Fibroblast of lung (primary cell): ENCODE data around the gene HSD3B1. TPM values are rescaled to one million over a fixed set of nuclear protein-coding genes. Genes with fewer than 3 reads are reported as not detected.

Source experiments
- DNase-seq, 2 donors: peaks; one replicate each; pipeline versions ENCODE4 v3.0.0 to v3.0.0-alpha.2; 2010; ENCODE audit warnings: low read depth in 2 of 2
- H2AFZ ChIP-seq: 2 replicates; pipeline ENCODE4 v1.5.1; 2012; ENCODE audit warnings: low read length, control low read depth, inconsistent platforms
- H3K27ac ChIP-seq: 2 replicates; pipeline ENCODE4 v1.5.1; 2011; ENCODE audit warnings: low read length, control low read depth; ENCODE audit not compliant: insufficient read depth
- H3K27me3 ChIP-seq: 2 replicates; pipeline ENCODE4 v1.5.1; 2011; ENCODE audit warnings: mild to moderate bottlenecking, low read length; ENCODE audit not compliant: control insufficient read depth, insufficient read depth
- H3K36me3 ChIP-seq: 2 replicates; pipeline ENCODE4 v1.5.1; 2011; ENCODE audit warnings: low read length; ENCODE audit not compliant: control insufficient read depth, insufficient read depth
- H3K4me1 ChIP-seq: 2 replicates; pipeline ENCODE4 v1.5.1; 2011; ENCODE audit warnings: low read length; ENCODE audit not compliant: control insufficient read depth, insufficient read depth; ENCODE audit errors: extremely low read depth
- H3K4me2 ChIP-seq: 2 replicates; pipeline ENCODE4 v1.5.1; 2011; ENCODE audit warnings: low read length, control low read depth; ENCODE audit not compliant: insufficient read depth; ENCODE audit errors: extremely low read depth
- H3K4me3 ChIP-seq, 4 experiments: fragments of 200-600 bp in 1 of 4; sonication (generic) in 1 of 4; replicated peaks in 1 of 4; 2 replicates each; pipeline ENCODE4 v1.5.1; 2011 to 2016; ENCODE audit warnings: low read length in 4 of 4, low read depth in 3 of 4, mild to moderate bottlenecking in 3 of 4, control low read depth in 2 of 4, inconsistent platforms in 1 of 4, mixed read lengths in 1 of 4; ENCODE audit not compliant: insufficient read depth in 1 of 4; ENCODE audit errors: control extremely low read depth in 1 of 4
- H3K79me2 ChIP-seq: 2 replicates; pipeline ENCODE4 v1.5.1; 2012; ENCODE audit warnings: mild to moderate bottlenecking, low read length, inconsistent platforms; ENCODE audit not compliant: control insufficient read depth, insufficient read depth
- H3K9ac ChIP-seq: 2 replicates; pipeline ENCODE4 v1.5.1; 2011; ENCODE audit warnings: mild to moderate bottlenecking, low read length, control low read depth; ENCODE audit not compliant: insufficient read depth
- H3K9me3 ChIP-seq: 2 replicates; pipeline ENCODE4 v1.5.1; 2012; ENCODE audit warnings: low read depth, low read length; ENCODE audit not compliant: control insufficient read depth, insufficient read depth
- H4K20me1 ChIP-seq: 2 replicates; pipeline ENCODE4 v1.5.1; 2011; ENCODE audit warnings: low read length; ENCODE audit not compliant: control insufficient read depth, insufficient read depth; ENCODE audit errors: extremely low read depth
- EZH2 ChIP-seq: IDR thresholded peaks from 2 replicates; pipeline ENCODE4 v1.5.1; 2012; ENCODE audit warnings: low read length, control low read depth, mild to moderate bottlenecking; ENCODE audit errors: missing control alignments
- polyA plus RNA-seq, 2 donors: library from polyadenylated mRNA; depleted of rRNA in 1 of 2; stranded (reverse) in 1 of 2; unstranded in 1 of 2; fragments of >200 nt; gene quantifications; 2 replicates each; pipeline ENCODE4 v1.2.1, GENCODE V29; 2011 to 2012; ENCODE audit warnings: missing spikeins in 1 of 2
- total RNA-seq: library from RNA; depleted of rRNA; stranded (reverse); fragments of >200 nt; gene quantifications from 2 replicates; pipeline ENCODE4 v1.2.1, GENCODE V29; 2014
- TF ChIP-seq, protein P1 (sequence below), 2 donors: IDR thresholded peaks in 1 of 2; conservative IDR thresholded peaks in 1 of 2; 1 replicate in 1 of 2; 2 replicates in 1 of 2; pipeline ENCODE4 v1.5.1; 2011 to 2012; ENCODE audit warnings: low read length in 2 of 2, control low read depth in 1 of 2, inconsistent platforms in 1 of 2, low read depth in 1 of 2, mild to moderate bottlenecking in 1 of 2

HSD3B1 gene
- total and polyA plus RNA-seq, 2 donors (not counting 1 experiment from before 2014, with no cell fraction given): not detected

- no peak overlapping the region for H2AFZ ChIP-seq
- TF ChIP-seq, protein P1, sequence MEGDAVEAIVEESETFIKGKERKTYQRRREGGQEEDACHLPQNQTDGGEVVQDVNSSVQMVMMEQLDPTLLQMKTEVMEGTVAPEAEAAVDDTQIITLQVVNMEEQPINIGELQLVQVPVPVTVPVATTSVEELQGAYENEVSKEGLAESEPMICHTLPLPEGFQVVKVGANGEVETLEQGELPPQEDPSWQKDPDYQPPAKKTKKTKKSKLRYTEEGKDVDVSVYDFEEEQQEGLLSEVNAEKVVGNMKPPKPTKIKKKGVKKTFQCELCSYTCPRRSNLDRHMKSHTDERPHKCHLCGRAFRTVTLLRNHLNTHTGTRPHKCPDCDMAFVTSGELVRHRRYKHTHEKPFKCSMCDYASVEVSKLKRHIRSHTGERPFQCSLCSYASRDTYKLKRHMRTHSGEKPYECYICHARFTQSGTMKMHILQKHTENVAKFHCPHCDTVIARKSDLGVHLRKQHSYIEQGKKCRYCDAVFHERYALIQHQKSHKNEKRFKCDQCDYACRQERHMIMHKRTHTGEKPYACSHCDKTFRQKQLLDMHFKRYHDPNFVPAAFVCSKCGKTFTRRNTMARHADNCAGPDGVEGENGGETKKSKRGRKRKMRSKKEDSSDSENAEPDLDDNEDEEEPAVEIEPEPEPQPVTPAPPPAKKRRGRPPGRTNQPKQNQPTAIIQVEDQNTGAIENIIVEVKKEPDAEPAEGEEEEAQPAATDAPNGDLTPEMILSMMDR (conservative IDR thresholded peaks at IDR 0.05 in 1 of 2, IDR thresholded peaks at IDR 0.05 in 1 of 2; ENCODE audit: low read depth in 1 of 2, low read length in 2 of 2): no peak
- TF ChIP-seq EZH2: no peak
- peak in 1 of 2 donors; percentile 85 for DNase-seq
Observed at GRCh38 chr1:119531606-119532323, 24.8 kb downstream of the HSD3B1 start.

DNA sequence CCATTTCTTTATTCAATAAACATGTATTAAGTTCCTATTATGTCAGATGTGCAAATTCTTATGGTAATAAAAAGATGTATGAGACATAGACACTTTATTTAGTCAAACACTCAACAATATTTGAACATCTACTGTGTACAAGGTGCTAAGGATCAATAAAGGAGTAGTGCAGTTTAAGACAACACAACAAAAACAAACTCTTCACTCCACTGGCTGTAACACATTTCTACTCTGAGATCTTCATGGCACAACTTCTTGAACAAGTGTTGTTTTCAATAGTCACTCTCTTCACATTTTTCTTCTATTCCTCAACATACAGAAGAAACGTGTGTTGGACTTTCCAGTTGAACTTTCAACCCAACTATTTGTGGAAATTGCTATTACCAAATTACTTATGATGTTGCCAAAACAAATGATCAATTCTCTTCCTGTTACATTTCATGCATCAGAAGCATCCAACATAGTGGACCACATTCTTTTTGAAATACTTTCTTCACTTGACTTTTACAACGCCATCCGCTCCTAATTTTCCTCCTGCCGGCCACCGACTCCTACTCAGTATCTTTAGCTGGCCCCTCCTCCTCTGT is 25.4 kb downstream of the HSD3B1 start:
- Histone ChIP-seq H3K27me3 (no peaks in the 10 kb centered on the region), H2AFZ (no peak overlapping the region), H3K27ac (no peak overlapping the region), H3K36me3 (no peaks in the 10 kb centered on the region), H3K4me3 (no peak overlapping the region), H3K4me2 (no peak overlapping the region), H3K79me2 (no peaks in the 10 kb centered on the region), H4K20me1 (no peaks in the 10 kb centered on the region), H3K9me3 (no peaks in the 10 kb centered on the region), H3K4me1 (no peaks in the 10 kb centered on the region), H3K9ac (no peak overlapping the region)
- TF ChIP-seq, protein P1 (conservative IDR thresholded peaks at IDR 0.05 in 1 of 2, IDR thresholded peaks at IDR 0.05 in 1 of 2; ENCODE audit: low read depth in 1 of 2, low read length in 2 of 2): no peak
- no peak for TF ChIP-seq EZH2
- peak in 1 of 2 donors; percentile 1 for DNase-seq

More at GRCh38 chr1:119531606-119532323, 24.8 kb downstream of the HSD3B1 start:
- H3K27ac ChIP-seq: no peak overlapping the region
- no peaks in the 10 kb centered on the region for H3K36me3 ChIP-seq
- H3K4me3 ChIP-seq: no peak overlapping the region
- H3K9me3 ChIP-seq: no peaks in the 10 kb centered on the region
- no peaks in the 10 kb centered on the region for H3K27me3 ChIP-seq
- no peaks in the 10 kb centered on the region for H3K79me2 ChIP-seq
- H3K4me1 ChIP-seq: no peaks in the 10 kb centered on the region
- H4K20me1 ChIP-seq: no peaks in the 10 kb centered on the region
- no peak overlapping the region for H3K4me2 ChIP-seq
- H3K9ac ChIP-seq: no peak overlapping the region

DNA sequence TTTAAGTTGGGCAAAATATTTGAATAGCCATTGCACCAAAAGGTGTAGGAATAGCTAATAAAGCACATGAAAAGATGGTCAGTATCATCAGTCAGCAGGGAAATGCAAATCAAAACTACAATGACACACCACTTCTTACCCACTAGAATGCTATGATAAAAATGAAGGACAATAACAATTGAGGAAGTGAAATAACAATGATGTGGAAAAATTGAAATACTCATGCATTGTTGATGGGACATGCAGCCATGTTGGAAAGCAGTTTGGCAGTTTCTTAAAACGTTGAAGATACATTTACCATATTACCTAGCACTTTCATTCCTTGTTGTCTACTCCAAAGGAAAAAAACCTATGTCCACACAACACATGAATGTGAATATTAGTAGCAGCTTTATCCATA is 28.4 kb downstream of the HSD3B1 start:
- Histone ChIP-seq H3K27me3 (no peaks in the 10 kb centered on the region), H3K9ac (no peak overlapping the region), H3K4me1 (no peaks in the 10 kb centered on the region), H2AFZ (no peak overlapping the region), H3K4me3 (no peak overlapping the region), H4K20me1 (no peaks in the 10 kb centered on the region), H3K4me2 (no peak overlapping the region), H3K79me2 (no peaks in the 10 kb centered on the region), H3K36me3 (no peaks in the 10 kb centered on the region), H3K27ac (no peak overlapping the region), H3K9me3 (no peaks in the 10 kb centered on the region)
- no peak for DNase-seq
- TF ChIP-seq, protein P1 (conservative IDR thresholded peaks at IDR 0.05 in 1 of 2, IDR thresholded peaks at IDR 0.05 in 1 of 2; ENCODE audit: low read depth in 1 of 2, low read length in 2 of 2): no peak
- no peak for TF ChIP-seq EZH2
